SH-SY5Y (cell line): ENCODE measurements around the gene CFAP161.

Experiments
- GATA2 ChIP-seq: IDR thresholded peaks from 2 replicates; pipeline ENCODE4 v1.6.1; 2011; ENCODE audit warnings: mild to moderate bottlenecking, low read depth, low read length
- GATA3 ChIP-seq: IDR thresholded peaks from 2 replicates; pipeline ENCODE4 v1.6.1; 2011; ENCODE audit warnings: low read depth, mild to moderate bottlenecking, low read length, moderate library complexity

DNA sequence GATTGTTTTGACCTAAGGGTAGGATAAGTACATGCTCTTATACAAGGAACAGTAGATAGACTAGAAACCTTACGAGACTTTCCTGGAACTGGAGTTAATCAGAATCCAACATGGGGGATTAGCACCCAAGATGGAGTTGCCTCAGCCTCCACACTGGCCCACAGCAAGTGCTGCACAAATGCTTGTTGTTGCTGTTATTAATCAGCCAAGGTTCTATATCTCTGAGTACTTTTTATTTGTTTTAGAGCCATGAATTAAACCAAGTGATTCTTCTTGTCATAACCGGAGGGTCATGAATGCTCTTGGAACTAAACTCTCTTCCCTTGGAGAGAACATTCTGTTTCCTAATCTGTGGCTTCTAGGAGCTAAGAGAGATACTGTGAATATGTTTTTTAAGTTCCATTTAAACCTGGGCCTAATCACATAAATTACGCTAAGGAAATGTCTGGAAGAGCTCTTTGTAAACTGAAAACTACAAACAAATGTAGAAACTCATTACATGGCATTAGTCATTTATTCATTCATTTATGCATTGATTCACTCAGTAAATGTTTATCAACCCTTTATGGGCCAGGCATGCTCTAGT lies 56.9 kb downstream of the CFAP161 start:
- TF ChIP-seq GATA2 (no peak), GATA3 (no peak)
